SK-N-SH (cell line): ENCODE measurements around the gene LFNG. TPM values are rescaled to one million over a fixed set of nuclear protein-coding genes. Genes with fewer than 3 reads are reported as not detected.

Source experiments
- CTCF ChIA-PET: fragments of 300-600, 350-600 bp; formaldehyde crosslinking; extraction: SDS; loops from one replicate; lab custom pipeline; 2021; lab: Yijun Ruan, JAX
- POLR2A ChIA-PET: fragments of 350-600 bp; sonication (Branson Sonifier 250); formaldehyde crosslinking; extraction: SDS; loops from one replicate; lab custom pipeline; 2020; ENCODE audit warnings: antibody characterized with exemption, inconsistent platforms; lab: Yijun Ruan, JAX
- DNase-seq: peaks from one replicate; pipeline ENCODE4 v3.0.0; 2012
- H2AFZ ChIP-seq: fragments of 200-600 bp; sonication (generic); 2 replicates; pipeline ENCODE4 v1.8.1; 2016; ENCODE audit warnings: antibody characterized with exemption, mild to moderate bottlenecking, low read depth
- H3F3A ChIP-seq: fragments of 200-600 bp; sonication (generic); replicated peaks from 2 replicates; pipeline ENCODE3; 2016; ENCODE audit warnings: antibody characterized with exemption, mild to moderate bottlenecking; ENCODE audit not compliant: insufficient read depth
- H3K27ac ChIP-seq, 2 experiments: fragments of 200-500 bp in 1 of 2; fragments of 200-600 bp in 1 of 2; sonication (Bioruptor generic) in 1 of 2; sonication (generic), shearing (Covaris generic) in 1 of 2; 2 replicates each; pipeline versions ENCODE4 v1.5.1 to v1.6.1; 2014 to 2016; ENCODE audit warnings: low read depth in 2 of 2, inconsistent platforms in 1 of 2, low read length in 1 of 2, mild to moderate bottlenecking in 1 of 2, mixed read lengths in 1 of 2
- H3K27me3 ChIP-seq: fragments of 200-600 bp; sonication (generic), shearing (Covaris generic); 2 replicates; pipeline ENCODE4 v1.6.1; 2016; ENCODE audit warnings: mixed run types; ENCODE audit not compliant: insufficient read depth
- H3K36me3 ChIP-seq, 2 experiments: fragments of 200-500 bp in 1 of 2; fragments of 200-600 bp in 1 of 2; sonication (Bioruptor generic) in 1 of 2; sonication (generic) in 1 of 2; replicated peaks in 1 of 2; 2 replicates each; pipeline versions ENCODE3 to v1.5.1; 2014 to 2016; ENCODE audit warnings: low read length in 1 of 2, mild to moderate bottlenecking in 1 of 2; ENCODE audit not compliant: insufficient read depth in 2 of 2, control insufficient read depth in 1 of 2
- H3K4me1 ChIP-seq, 2 experiments: fragments of 200-500 bp in 1 of 2; fragments of 200-600 bp in 1 of 2; sonication (Bioruptor generic) in 1 of 2; sonication (generic), shearing (Covaris generic) in 1 of 2; 2 replicates each; pipeline versions ENCODE4 v1.5.1 to v1.6.1; 2014 to 2016; ENCODE audit warnings: low read depth in 1 of 2, low read length in 1 of 2, mixed run types in 1 of 2; ENCODE audit not compliant: insufficient read depth in 2 of 2, control insufficient read depth in 1 of 2
- H3K4me2 ChIP-seq: fragments of 200-600 bp; sonication (generic), shearing (Covaris generic); 2 replicates; pipeline ENCODE4 v1.6.1; 2017; ENCODE audit warnings: mixed run types
- H3K4me3 ChIP-seq, 2 experiments: fragments of 200-500 bp in 1 of 2; fragments of 200-600 bp in 1 of 2; sonication (Bioruptor generic) in 1 of 2; sonication (generic), shearing (Covaris generic) in 1 of 2; 2 replicates each; pipeline versions ENCODE4 v1.5.1 to v1.8.1; 2014 to 2016; ENCODE audit warnings: low read depth in 2 of 2, inconsistent platforms in 1 of 2, low read length in 1 of 2, mild to moderate bottlenecking in 1 of 2, mixed read lengths in 1 of 2, moderate library complexity in 1 of 2
- H3K79me2 ChIP-seq: fragments of 200-600 bp; sonication (generic); 2 replicates; pipeline ENCODE4 v1.8.1; 2017; ENCODE audit warnings: mild to moderate bottlenecking; ENCODE audit not compliant: insufficient read depth
- H3K9ac ChIP-seq: fragments of 200-600 bp; sonication (generic); 2 replicates; pipeline ENCODE4 v1.6.1; 2017; ENCODE audit warnings: mixed run types
- H3K9me2 ChIP-seq: fragments of 200-600 bp; sonication (generic); 2 replicates; pipeline ENCODE4 v1.6.1; 2017; ENCODE audit warnings: mixed run types
- H3K9me3 ChIP-seq: fragments of 200-600 bp; sonication (generic); 2 replicates; pipeline ENCODE4 v1.6.1; 2017; ENCODE audit warnings: mixed run types, mild to moderate bottlenecking, moderate library complexity
- H4K20me1 ChIP-seq: fragments of 200-600 bp; sonication (generic); 2 replicates; pipeline ENCODE4 v1.6.1; 2017; ENCODE audit warnings: mild to moderate bottlenecking, mixed run types; ENCODE audit not compliant: insufficient read depth
- CHD2 ChIP-seq: fragments of 150-350 bp; IDR thresholded peaks from 2 replicates; pipeline ENCODE4 v1.6.1; 2018; ENCODE audit warnings: low read length; ENCODE audit not compliant: partially characterized antibody
- ELF1 ChIP-seq: IDR thresholded peaks from 2 replicates; pipeline ENCODE4 v1.4.0; 2012
- EZH2phosphoT487 ChIP-seq: fragments of 200-600 bp; sonication (generic); IDR thresholded peaks from 2 replicates; pipeline ENCODE4 v1.6.1; 2017; ENCODE audit warnings: low read depth, mixed run types, mild to moderate bottlenecking, antibody characterized with exemption, moderate library complexity, borderline replicate concordance
- FOSL2 ChIP-seq: IDR thresholded peaks from 2 replicates; pipeline ENCODE4 v1.4.0; 2012; ENCODE audit warnings: low read depth, mild to moderate bottlenecking, moderate library complexity, borderline replicate concordance
- FOXJ3 ChIP-seq: sonication (generic); formaldehyde crosslinking; IDR thresholded peaks from 2 replicates; pipeline ENCODE4 v1.5.1; 2020; ENCODE audit warnings: mild to moderate bottlenecking, missing genetic modification reagents
- FOXM1 ChIP-seq: IDR thresholded peaks from 2 replicates; pipeline ENCODE4 v1.4.0; 2012; ENCODE audit warnings: low read depth, mild to moderate bottlenecking
- GATA2 ChIP-seq: sonication (generic); formaldehyde crosslinking; IDR thresholded peaks from 2 replicates; pipeline ENCODE4 v1.5.0; 2020; ENCODE audit warnings: mild to moderate bottlenecking, missing genetic modification reagents
- JUND ChIP-seq: IDR thresholded peaks from 2 replicates; pipeline ENCODE4 v1.4.0; 2012
- MEF2A ChIP-seq: IDR thresholded peaks from 2 replicates; pipeline ENCODE4 v1.4.0; 2012; ENCODE audit warnings: low read depth, borderline replicate concordance
- NRF1 ChIP-seq: IDR thresholded peaks from 2 replicates; pipeline ENCODE4 v1.6.1; 2012; ENCODE audit warnings: low read depth, mild to moderate bottlenecking, low read length
- PBX3 ChIP-seq: IDR thresholded peaks from 2 replicates; pipeline ENCODE4; 2012
- RAD21 ChIP-seq: IDR thresholded peaks from 2 replicates; pipeline ENCODE4 v1.6.1; 2012; ENCODE audit warnings: mild to moderate bottlenecking, low read length
- RCOR1 ChIP-seq: fragments of 150-350 bp; IDR thresholded peaks from 2 replicates; pipeline ENCODE4 v1.6.1; 2017; ENCODE audit warnings: antibody characterized with exemption, low read length
- REST ChIP-seq: IDR thresholded peaks from 2 replicates; pipeline ENCODE4 v1.6.1; 2012; ENCODE audit warnings: mild to moderate bottlenecking, low read depth, low read length, moderate library complexity
- SIN3A ChIP-seq: IDR thresholded peaks from 2 replicates; pipeline ENCODE4 v1.6.1; 2012; ENCODE audit warnings: low read depth, mild to moderate bottlenecking, low read length, moderate library complexity, borderline replicate concordance
- SMC3 ChIP-seq: IDR thresholded peaks from 2 replicates; pipeline ENCODE4 v1.6.1; 2012; ENCODE audit warnings: low read depth, low read length, improper control_type of control experiment
- TAF1 ChIP-seq: IDR thresholded peaks from 2 replicates; pipeline ENCODE4 v1.6.1; 2012; ENCODE audit warnings: low read depth, mild to moderate bottlenecking, low read length, moderate library complexity, borderline replicate concordance
- TCF12 ChIP-seq: IDR thresholded peaks from 2 replicates; pipeline ENCODE4 v1.4.0; 2012
- TEAD4 ChIP-seq: IDR thresholded peaks from 2 replicates; pipeline ENCODE4 v1.4.0; 2012; ENCODE audit warnings: mild to moderate bottlenecking, borderline replicate concordance; ENCODE audit not compliant: insufficient read depth
- USF2 ChIP-seq: fragments of 150-350 bp; IDR thresholded peaks from 2 replicates; pipeline ENCODE4 v1.6.1; 2017; ENCODE audit warnings: antibody characterized with exemption, low read length, low read depth, borderline replicate concordance
- WGBS: methylation state at CpG from one replicate; pipeline ENCODE4 v1.1.6; 2017; ENCODE audit warnings: low lambda C conversion rate; 5-methylcytosine and 5-hydroxymethylcytosine counted together
- polyA plus RNA-seq, 3 experiments: library from polyadenylated mRNA; depleted of rRNA; stranded (reverse); fragments of >200 nt; gene quantifications; 2 replicates each; pipeline ENCODE4 v1.2.3, GENCODE V29; 2012

Gene LFNG
- polyA plus RNA-seq, 1 of the 3 experiments (the other 2 are of a cell fraction), result 9.4 TPM

- Histone ChIP-seq H2AFZ (no peak overlapping the region), H3K27ac (peak overlapping the region in 1 of 2 experiments; percentile 67; a peak in 2 of 4 replicates), H3K4me1 (peaks cover 9 to 78% of the 10 kb centered on the region in 2 experiments; a peak in 3 of 4 replicates), H3K4me3 (no peak overlapping the region), H3K9me3 (no peaks in the 10 kb centered on the region), H4K20me1 (no peaks in the 10 kb centered on the region), H3K79me2 (no peaks in the 10 kb centered on the region)
- DNase-seq, result no peak
- 71% methylated on average over 10 of the region's 27 CpGs for WGBS
- POLR2A ChIA-PET, result no interaction called here
- CTCF ChIA-PET, result interaction anchor here (1.0 to 1.5 kb wide), 6 partner anchors 8 to 160 kb away, joined by 3 to 9 read pairs (median 4); no protein-coding TSS in a partner anchor
- TF ChIP-seq NRF1, result no peak
- TF ChIP-seq REST, result no peak
- TF ChIP-seq JUND, result no peak
- TF ChIP-seq TCF12, result no peak
- TF ChIP-seq USF2, result no peak
- no peak for TF ChIP-seq PBX3
- TF ChIP-seq, all 33 proteins: peak for 0
- no peaks in the 10 kb centered on the region for H3K27me3 ChIP-seq
- no peaks in the 10 kb centered on the region for H3K9me2 ChIP-seq
- H3K4me2 ChIP-seq, result no peak overlapping the region
- H3F3A ChIP-seq, result peaks cover 7% of the 10 kb centered on the region
- no peak overlapping the region for H3K9ac ChIP-seq
- H3K36me3 ChIP-seq, result no peaks in the 10 kb centered on the region
These were observed 8.4 kb upstream of the LFNG start for GRCh38 chr7:2510909-2511768.

- Histone ChIP-seq H2AFZ (no peak overlapping the region), H3K9me2 (no peaks in the 10 kb centered on the region), H3F3A (peaks cover 9% of the 10 kb centered on the region), H3K36me3 (no peaks in the 10 kb centered on the region), H4K20me1 (no peaks in the 10 kb centered on the region), H3K79me2 (no peaks in the 10 kb centered on the region), H3K9me3 (no peaks in the 10 kb centered on the region), H3K9ac (no peak overlapping the region), H3K4me1 (peaks cover 15 to 84% of the 10 kb centered on the region in 2 experiments; a peak in 3 of 4 replicates), H3K4me2 (no peak overlapping the region), H3K27ac (peak overlapping the region in 1 of 2 experiments; percentile 98; a peak in 1 of 4 replicates), H3K4me3 (no peak overlapping the region), H3K27me3 (no peaks in the 10 kb centered on the region)
- no peak for DNase-seq
- POLR2A ChIA-PET, result no interaction called here
- CTCF ChIA-PET, result interaction anchor here (1.1 to 1.5 kb wide), 4 partner anchors 9 to 60 kb away, joined by 3 to 9 read pairs (median 4); no protein-coding TSS in a partner anchor
- 86% methylated on average over 18 of the region's 18 CpGs for WGBS
- TF ChIP-seq GATA2 (no peak), FOSL2 (no peak), FOXM1 (no peak), SIN3A (no peak), RCOR1 (no peak), TEAD4 (no peak), MEF2A (no peak), ELF1 (no peak), RAD21 (no peak), USF2 (no peak), EZH2phosphoT487 (no peak), FOXJ3 (no peak), CHD2 (no peak), TAF1 (no peak), SMC3 (no peak)
These were observed 7.8 kb upstream of the LFNG start for GRCh38 chr7:2511769-2512168.
